Peyer's patch (tissue), 4 donors: ENCODE results near the gene ANO6. TPM values are rescaled to one million over a fixed set of nuclear protein-coding genes. Genes with fewer than 3 reads are reported as not detected.

Source experiments
- DNase-seq, 3 donors: peaks; one replicate each; pipeline ENCODE4 v3.0.0-alpha.2; 2017 to 2019
- H3K27ac ChIP-seq, 4 donors: fragments of 200-600 bp; sonication (generic); one replicate each; pipeline ENCODE4 v1.5.1; 2016 to 2019
- H3K27me3 ChIP-seq, 2 donors: fragments of 200-600 bp; sonication (generic); one replicate each; pipeline ENCODE4 v1.5.1; 2019
- H3K36me3 ChIP-seq, 3 donors: fragments of 200-600 bp; sonication (generic); one replicate each; pipeline ENCODE4 v1.5.1; 2016 to 2019
- H3K4me1 ChIP-seq, 4 donors: fragments of 200-600 bp; sonication (generic); one replicate each; pipeline ENCODE4 v1.5.1; 2016 to 2019
- H3K4me3 ChIP-seq, 4 donors: fragments of 200-600 bp; sonication (generic); 1 replicate in 3 of 4; 2 replicates in 1 of 4; pipeline ENCODE4 v1.5.1; 2016 to 2019; ENCODE audit warnings: mild to moderate bottlenecking in 1 of 4
- H3K9me3 ChIP-seq, 4 donors: fragments of 200-600 bp; sonication (generic); one replicate each; pipeline ENCODE4 v1.5.1; 2016 to 2019; ENCODE audit warnings: mild to moderate bottlenecking in 1 of 4
- POLR2A ChIP-seq, 2 donors: fragments of 450-650 bp; IDR thresholded peaks; one replicate each; pipeline ENCODE4 v1.5.1; 2017; ENCODE audit warnings: antibody characterized with exemption in 2 of 2, mild to moderate bottlenecking in 2 of 2, moderate library complexity in 2 of 2
- total RNA-seq, 4 donors: library from RNA; depleted of rRNA; stranded (reverse); fragments of >200 nt; gene quantifications; one replicate each; pipeline ENCODE4 v1.1.0, GENCODE V29; 2016
- TF ChIP-seq, protein P1 (sequence below), 6 experiments: fragments of 450-650 bp in 4 of 6; fragments of 200-600 bp in 2 of 6; sonication (generic) in 1 of 6; IDR thresholded peaks; one replicate each; pipeline ENCODE4 v1.5.1; 2017 to 2019; ENCODE audit warnings: antibody characterized with exemption in 6 of 6, mild to moderate bottlenecking in 3 of 6, moderate library complexity in 1 of 6

ANO6 gene
- total RNA-seq, 4 donors from 2014 or later = 28.9 to 93.3 (median 57.5) TPM

DNA sequence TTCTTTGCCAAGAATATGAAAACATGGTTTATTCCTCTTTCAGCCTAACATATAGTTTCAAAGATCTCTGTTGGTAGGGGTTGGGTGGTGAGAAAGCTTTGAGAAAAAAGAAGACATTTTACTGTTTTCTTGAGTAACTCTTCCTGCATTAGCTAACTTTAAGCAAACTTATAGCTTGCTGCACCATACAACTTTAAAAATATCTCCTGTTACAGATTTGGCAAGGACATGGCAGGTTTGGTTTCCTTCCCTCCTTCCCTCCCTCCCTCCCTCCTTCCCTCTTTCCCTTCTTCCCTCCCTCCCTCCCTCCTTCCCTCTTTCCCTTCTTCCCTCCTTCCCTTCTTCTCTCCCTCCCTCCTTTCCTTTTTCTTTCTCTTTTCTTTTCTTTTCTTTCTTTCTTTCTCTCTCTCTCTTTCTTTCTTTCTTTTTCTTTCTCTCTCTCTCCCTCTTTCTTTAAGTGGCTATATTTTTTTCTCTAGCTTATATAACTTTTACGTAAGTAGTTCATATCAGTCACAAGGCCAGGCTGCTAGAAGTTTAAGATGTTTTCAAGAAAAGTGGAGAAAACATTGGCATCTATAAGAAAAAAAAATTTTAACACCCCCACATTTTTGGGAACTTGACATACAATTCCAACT is 26.0 kb upstream of the ANO6 start:
- H3K4me1 ChIP-seq = peaks cover 0 to 16% (median 0%) of the 10 kb centered on the region in 4 donors
- TF ChIP-seq, protein P1, sequence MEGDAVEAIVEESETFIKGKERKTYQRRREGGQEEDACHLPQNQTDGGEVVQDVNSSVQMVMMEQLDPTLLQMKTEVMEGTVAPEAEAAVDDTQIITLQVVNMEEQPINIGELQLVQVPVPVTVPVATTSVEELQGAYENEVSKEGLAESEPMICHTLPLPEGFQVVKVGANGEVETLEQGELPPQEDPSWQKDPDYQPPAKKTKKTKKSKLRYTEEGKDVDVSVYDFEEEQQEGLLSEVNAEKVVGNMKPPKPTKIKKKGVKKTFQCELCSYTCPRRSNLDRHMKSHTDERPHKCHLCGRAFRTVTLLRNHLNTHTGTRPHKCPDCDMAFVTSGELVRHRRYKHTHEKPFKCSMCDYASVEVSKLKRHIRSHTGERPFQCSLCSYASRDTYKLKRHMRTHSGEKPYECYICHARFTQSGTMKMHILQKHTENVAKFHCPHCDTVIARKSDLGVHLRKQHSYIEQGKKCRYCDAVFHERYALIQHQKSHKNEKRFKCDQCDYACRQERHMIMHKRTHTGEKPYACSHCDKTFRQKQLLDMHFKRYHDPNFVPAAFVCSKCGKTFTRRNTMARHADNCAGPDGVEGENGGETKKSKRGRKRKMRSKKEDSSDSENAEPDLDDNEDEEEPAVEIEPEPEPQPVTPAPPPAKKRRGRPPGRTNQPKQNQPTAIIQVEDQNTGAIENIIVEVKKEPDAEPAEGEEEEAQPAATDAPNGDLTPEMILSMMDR (IDR thresholded peaks at IDR 0.05) = no peak
- TF ChIP-seq POLR2A (IDR thresholded peaks at IDR 0.05) = no peak
- no peak overlapping the region for H3K4me3 ChIP-seq

DNA sequence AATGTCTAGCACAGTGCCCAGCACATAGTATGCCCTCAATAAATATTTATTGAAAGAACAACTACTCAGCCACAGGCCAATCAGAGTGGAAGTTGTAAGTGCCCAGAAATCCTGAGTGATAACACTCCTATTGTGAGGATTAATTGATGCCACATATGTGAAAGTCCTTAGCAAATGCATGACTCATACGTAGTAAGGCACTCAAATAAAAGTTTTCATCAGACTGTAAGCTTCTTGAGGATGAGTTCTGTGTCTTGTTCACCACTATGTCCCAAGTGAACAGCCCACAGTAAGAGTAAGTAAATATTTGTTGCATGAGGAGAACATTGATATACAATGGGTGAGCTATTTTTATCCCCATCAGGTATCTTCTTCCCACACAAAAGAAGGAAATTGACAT is 24.7 kb upstream of the ANO6 start:
- Histone ChIP-seq H3K9me3 (no peaks in the 10 kb centered on the region), H3K4me3 (no peak overlapping the region), H3K4me1 (peaks cover 0 to 16% (median 0%) of the 10 kb centered on the region in 4 donors), H3K36me3 (no peaks in the 10 kb centered on the region), H3K27ac (no peak overlapping the region), H3K27me3 (no peaks in the 10 kb centered on the region)
- no peak for DNase-seq
- no peak for TF ChIP-seq POLR2A (IDR thresholded peaks at IDR 0.05)
- TF ChIP-seq, protein P1 (IDR thresholded peaks at IDR 0.05) = no peak

More for the DNA sequence above, 26.0 kb upstream of the ANO6 start:
- Histone ChIP-seq H3K27ac (no peak overlapping the region), H3K36me3 (no peaks in the 10 kb centered on the region), H3K27me3 (no peaks in the 10 kb centered on the region), H3K9me3 (no peaks in the 10 kb centered on the region)
- DNase-seq = no peak

DNA sequence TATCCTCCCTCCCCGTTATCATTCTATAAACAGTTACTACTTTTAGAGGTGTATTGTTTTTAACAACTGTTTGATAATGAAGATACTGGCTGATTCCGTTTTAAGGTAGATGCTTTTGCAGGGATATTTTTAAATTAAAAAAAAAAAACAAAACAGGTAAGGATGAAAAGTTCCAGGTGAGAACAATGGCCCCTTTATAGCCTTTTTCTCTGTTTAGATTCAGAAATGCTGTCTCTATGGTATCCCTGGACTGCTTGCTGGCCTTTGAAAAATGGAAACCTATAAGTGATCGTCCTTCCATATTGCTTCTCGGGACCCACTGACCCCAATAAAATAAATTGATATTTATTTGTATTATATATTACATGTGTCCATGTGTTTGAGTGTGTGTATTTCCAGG is 23.2 kb upstream of the ANO6 start:
- TF ChIP-seq, protein P1 (IDR thresholded peaks at IDR 0.05) = no peak
- TF ChIP-seq POLR2A (IDR thresholded peaks at IDR 0.05) = no peak
- H3K4me1 ChIP-seq = peaks cover 0 to 16% (median 0%) of the 10 kb centered on the region in 4 donors
- H3K27ac ChIP-seq = no peak overlapping the region

DNA sequence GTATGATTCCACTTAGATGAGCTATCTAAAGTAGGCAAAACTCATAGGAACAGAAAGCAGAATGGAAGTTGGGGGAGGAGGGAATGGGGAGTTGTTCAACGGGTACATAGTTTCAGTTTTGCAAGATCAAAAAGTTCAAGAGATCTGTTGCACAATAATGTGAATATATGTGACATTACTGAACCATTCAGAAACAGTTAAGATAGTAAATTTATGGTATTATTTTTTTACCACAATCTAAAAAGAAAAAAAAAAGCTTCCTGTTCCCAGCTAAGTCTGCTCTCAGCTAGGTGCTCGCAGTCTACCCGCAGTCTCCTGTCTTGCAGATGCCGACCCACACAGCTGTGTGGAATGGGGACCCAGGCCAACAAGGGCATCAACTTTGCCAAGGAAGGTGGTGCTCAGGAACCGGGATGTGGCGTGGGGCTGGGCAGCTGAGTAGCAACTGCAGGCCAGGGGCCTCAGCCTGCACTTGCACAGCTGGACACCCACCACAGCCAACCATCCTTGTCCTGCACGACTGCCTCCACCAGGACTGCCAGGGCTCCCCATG is 15.3 kb upstream of the ANO6 start:
- DNase-seq = no peak
- H3K4me1 ChIP-seq = no peaks in the 10 kb centered on the region
- no peak overlapping the region for H3K4me3 ChIP-seq
- H3K9me3 ChIP-seq = no peaks in the 10 kb centered on the region
- H3K27me3 ChIP-seq = no peaks in the 10 kb centered on the region
- TF ChIP-seq POLR2A (IDR thresholded peaks at IDR 0.05) = no peak
- TF ChIP-seq, protein P1 (IDR thresholded peaks at IDR 0.05) = no peak
- H3K36me3 ChIP-seq = no peaks in the 10 kb centered on the region
- no peak overlapping the region for H3K27ac ChIP-seq

More for the DNA sequence above, 23.2 kb upstream of the ANO6 start:
- Histone ChIP-seq H3K4me3 (no peak overlapping the region), H3K27me3 (no peaks in the 10 kb centered on the region), H3K9me3 (no peaks in the 10 kb centered on the region), H3K36me3 (no peaks in the 10 kb centered on the region)
- DNase-seq = no peak

DNA sequence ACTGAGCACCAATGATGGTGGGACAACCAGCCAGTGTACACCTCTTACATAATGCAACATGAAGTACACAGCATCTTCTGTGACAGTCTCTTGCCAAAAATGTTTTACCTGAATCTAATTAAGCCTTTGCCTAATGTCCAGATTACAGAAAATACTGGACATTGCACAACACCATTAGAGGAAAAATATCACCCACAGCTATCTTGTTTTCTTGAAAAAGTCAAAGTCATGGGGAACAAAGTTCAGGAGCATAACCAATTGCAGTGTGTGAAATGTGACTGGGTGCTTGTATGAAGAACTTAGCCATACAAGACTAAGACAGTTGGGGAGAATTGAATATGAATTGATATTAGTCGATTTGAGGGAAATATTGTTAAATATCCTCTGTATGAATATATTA is 12.1 kb upstream of the ANO6 start:
- TF ChIP-seq POLR2A (IDR thresholded peaks at IDR 0.05) = no peak
- TF ChIP-seq, protein P1 (IDR thresholded peaks at IDR 0.05) = no peak
- Histone ChIP-seq H3K4me1 (no peaks in the 10 kb centered on the region), H3K4me3 (no peak overlapping the region), H3K27me3 (no peaks in the 10 kb centered on the region), H3K36me3 (no peaks in the 10 kb centered on the region), H3K9me3 (no peaks in the 10 kb centered on the region), H3K27ac (no peak overlapping the region)
- DNase-seq = no peak
